Stimulated activated CD8-positive, alpha-beta memory T cell treated with anti-CD3 and anti-CD28 coated beads, Interleukin-15, amount 100 ng/mL, for 1 hour (primary cell): ENCODE data around the gene DICER1.

Experiments
- DNase-seq: peaks from one replicate; pipeline ENCODE4 v3.0.0-alpha.2; 2020; ENCODE audit warnings: low read depth

DICER1 gene

DNA sequence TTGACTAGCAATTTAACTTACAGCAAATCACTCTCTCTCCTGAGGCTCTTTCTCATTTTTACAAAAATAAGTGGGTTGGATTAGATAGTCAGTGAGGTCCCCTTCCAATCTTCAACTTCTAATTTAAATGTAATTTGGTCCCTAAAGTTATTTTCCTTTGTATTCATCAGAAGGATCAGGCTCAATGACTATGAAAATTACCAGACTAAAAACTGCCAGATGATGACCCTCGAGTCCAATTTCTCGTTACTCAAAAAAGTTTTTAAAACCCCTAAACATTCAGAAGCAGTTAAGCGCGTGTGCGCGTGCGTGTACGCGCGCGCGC, 34.7 kb downstream of the DICER1 start:
- no peak for DNase-seq

DNA sequence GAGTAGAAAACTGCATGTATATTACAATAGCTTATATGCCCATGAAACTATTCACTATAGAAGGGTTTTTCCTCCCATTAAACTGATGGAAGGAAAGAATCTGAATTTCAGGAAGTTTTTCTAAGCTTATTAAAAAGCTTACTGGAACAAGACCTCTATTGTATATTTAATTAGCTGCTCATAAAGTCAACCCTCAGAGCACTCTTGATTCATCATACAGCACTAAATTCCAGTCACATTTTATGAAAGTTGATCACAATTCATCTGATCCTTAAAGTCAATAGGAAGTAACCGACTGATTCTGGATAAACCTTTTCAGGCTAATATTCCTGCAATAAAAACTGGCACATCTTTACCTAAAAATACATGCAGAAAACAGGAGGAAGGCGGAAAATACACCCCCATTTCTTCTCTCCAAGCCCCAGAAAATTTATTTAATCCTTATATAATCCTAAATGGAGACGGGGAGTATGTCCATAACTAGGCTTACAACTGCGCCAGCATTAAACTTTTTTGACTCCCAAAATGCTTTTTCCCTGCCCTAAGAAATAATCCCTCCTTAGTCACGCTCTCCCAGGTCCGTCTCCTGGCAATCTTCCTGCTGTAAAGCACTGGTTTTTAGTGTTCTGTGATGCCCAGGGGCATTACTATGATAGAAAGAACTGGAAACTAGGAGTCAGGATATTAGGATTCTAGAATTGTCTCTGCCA, 35.3 kb downstream of the DICER1 start:
- DNase-seq, result no peak

DNA sequence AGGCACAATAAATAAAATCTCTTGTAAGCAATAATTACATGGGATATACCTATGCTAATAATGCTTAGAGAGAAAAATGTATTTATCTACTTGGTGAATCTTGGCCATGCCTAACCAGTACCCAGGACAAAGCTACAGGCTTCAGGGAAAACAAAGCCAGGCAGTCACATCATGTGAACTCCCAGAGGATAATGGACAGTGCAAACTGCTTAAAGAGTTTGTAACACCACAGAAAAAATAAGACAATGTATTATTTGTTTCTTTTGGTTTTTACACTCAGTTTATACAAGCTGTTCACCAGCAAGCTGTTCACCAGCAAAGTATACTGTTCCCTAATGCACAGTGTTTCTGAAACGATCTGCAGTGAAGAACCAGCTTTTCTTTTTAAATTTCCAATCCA, 38.0 kb downstream of the DICER1 start:
- DNase-seq, result no peak

GRCh38 chr14:95117937-95118721, 39.2 kb downstream of the DICER1 start:
- no peak for DNase-seq

- DNase-seq, result no peak
Measured at GRCh38 chr14:95113476-95113875, 43.9 kb downstream of the DICER1 start.

DNA sequence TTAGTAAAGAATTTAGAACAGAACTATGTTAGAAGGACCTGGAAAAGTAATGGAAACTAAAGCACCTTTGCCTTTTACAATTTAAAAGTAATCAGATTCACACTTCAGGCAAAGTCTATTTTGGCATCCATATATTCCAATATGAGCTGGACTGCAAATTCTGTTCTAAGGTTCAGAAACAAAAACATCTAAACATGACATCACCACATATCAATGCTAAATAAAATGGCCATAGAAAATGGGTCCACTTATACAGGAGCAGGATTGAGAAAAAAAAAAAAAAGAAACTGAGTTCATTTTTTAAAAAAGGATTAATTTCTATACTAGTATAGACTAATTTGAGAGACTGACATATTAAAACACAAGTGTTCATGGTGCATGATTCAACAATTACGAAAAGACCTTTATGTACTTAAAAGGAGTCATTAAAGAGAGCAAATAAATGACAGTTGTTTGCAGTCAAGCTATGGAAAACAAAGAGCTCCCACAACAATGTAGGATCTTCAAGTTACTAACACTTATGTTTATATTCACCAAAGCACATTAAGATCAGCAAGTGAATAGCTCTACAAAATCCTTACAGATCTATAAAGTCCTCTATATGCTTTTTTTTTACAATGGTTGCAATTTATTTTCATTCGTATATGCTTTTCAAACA, 45.7 kb downstream of the DICER1 start:
- no peak for DNase-seq

- no peak for DNase-seq
Measured at GRCh38 chr14:95110178-95110577, 47.2 kb downstream of the DICER1 start.

DNA sequence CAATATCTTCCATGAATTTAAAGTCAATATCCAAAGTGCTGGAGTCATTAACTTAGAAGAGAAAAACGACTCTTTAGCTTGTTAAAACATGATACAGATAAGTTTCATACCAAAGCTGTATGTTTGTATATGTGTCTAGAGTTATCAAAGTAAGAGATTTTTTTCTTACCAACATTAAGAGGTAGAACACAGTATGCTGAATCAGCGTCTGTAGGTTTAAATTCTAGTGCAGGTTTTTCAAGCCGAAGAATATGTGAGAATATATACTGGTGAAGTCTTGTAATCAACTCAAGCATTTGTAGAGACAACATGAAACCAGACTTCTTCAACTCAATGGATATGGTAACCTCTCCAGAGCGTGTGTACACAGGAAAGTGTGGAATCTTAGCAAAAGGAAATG, 49.6 kb downstream of the DICER1 start:
- no peak for DNase-seq

DNA sequence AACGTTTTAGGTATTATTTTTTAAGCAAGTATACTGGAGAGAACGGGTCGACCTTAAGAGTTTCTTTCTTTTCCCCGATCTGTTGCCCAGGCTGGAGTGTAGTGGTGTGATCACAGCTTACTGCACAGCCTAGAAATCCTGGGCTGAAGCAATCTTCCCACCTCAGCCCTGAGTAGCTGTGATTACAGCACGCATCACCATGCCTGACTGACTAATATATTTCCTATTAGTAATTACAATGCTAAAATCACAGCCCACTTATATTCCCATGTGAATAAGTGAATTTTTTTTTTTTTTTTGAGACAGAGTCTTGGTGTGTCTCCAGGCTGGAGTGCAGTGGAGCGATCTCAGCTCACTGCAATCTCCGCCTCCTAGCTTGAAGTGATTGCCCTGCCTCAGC, 50.4 kb downstream of the DICER1 start:
- no peak for DNase-seq

GRCh38 chr14:95104911-95105310, 52.4 kb downstream of the DICER1 start:
- DNase-seq, result no peak

GRCh38 chr14:95102680-95103044, 54.7 kb downstream of the DICER1 start:
- DNase-seq, result no peak

GRCh38 chr14:95101736-95102679, 55.3 kb downstream of the DICER1 start:
- no peak for DNase-seq

DNA sequence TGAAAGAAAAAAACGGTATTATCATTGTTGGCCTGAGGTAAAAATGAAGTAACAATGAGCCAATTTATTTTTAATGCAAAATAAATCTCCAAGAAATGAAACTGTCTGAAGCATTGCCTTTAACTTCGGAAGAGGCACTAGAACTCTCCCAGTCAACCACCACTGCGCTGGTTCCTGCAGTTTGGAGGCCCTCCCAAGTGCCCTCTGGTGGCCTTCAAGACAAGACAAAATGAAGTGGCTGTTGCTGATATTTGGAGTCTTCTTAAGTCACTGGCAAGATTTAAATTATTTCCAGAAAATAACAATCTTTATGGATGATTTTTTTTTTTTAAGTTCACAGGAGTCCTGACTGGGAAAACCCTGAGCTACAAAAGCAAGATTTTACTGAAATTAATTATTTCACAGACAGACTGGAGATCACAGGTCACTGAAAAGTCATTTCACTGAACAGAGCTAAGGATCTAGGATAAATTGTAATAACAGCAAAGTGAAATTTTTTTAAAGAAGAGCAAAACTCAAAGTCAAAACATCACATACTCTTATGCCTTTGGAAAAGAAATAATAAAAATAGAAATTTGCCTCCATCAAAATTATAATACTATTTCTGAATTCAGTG, 58.2 kb downstream of the DICER1 start:
- DNase-seq, result no peak

DNA sequence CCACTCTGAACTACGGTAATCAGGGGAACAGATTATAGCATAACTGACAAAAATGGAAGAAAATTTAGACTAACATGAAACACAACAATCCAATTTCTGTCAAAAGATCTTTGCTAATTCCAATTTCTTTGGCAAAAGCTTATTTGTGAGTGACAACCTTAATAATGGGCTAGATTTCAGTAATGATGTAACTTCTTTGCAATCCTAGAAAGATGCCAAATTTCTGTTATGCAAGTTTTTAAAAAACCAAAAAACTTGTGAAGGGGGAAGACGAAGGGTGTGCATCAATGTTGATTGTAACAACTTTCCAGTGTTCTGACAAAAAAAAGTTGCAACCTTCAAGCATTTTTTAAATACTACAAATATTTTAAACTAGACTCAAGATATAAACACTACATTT, 59.9 kb downstream of the DICER1 start:
- no peak for DNase-seq

DNA sequence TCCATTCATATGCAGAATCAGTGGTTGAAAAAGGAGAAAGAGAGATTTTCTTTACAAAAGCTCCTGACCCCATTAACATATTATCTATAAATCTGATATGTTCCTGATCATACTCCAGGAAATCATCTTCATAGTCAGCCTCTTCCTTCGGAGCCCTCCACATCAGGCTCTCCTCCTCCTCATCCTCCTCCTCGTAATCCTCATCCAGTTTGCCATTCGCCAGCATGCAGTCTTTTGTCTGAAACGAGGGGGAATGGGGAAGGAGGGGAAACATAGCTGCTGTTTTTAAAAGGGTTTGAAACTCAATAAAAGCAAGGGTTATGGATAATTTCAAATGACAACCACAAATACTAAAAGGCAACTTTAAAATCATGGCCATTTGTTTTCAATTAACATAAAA, 60.9 kb downstream of the DICER1 start:
- DNase-seq, result no peak

DNA sequence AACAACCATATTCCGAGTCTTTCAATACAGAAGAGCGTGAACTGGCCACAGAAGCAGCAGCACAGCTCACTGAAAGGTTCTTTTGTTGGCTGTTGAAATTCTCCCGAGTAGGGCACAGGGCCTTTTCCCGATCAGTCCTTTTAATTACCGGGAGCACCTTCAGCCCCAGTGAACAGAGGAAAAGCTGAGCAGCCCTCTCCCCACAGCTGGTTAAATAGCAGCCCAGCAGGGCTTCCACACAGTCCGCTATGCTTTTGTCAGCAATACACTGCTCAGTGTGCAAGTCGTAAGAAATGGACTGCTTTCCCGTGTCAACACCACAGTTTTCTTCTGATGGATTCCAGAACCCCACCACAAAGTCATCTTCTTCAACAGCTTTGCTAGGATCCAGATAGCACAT, 61.3 kb downstream of the DICER1 start:
- DNase-seq, result no peak

DNA sequence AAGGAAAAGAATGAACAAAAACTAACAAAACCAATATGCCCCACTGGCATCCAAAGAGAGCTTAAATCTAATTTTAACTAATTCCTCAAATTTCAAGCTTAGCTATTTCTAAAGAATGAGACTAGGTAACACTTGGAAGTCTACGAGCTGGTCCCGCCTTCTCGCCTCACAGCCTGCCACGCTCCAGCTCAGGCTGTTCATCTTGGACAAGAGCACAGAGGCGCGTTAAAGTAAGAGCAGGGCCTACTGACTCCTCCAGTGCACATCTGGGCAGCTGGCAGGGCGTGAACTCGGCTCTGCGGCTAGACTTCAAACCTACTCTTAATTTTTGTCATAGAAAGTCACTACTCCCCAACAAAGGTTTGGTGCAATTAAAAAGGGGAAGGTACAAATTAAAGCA, 64.6 kb downstream of the DICER1 start:
- DNase-seq, result no peak

GRCh38 chr14:95091581-95091980, 65.7 kb downstream of the DICER1 start:
- no peak for DNase-seq

DNA sequence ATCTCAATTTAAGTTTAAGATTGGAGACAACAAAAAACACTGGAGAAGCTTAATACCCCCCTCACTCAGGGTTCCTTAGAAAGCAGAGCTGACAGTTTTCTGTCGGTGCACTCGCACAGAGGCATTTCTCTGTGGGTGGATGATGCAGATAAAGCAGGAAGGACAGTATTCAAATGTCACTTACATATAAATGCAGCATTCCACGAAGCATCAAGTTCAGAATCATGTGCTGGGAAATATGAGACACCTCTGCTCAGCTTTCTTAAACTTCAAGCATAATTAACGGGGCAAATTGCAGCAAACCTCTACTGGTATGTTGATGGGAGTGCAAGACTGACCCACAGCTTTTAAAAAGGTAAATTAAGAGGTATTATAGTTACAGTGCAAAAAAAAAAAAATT, 68.7 kb downstream of the DICER1 start:
- DNase-seq, result no peak

DNA sequence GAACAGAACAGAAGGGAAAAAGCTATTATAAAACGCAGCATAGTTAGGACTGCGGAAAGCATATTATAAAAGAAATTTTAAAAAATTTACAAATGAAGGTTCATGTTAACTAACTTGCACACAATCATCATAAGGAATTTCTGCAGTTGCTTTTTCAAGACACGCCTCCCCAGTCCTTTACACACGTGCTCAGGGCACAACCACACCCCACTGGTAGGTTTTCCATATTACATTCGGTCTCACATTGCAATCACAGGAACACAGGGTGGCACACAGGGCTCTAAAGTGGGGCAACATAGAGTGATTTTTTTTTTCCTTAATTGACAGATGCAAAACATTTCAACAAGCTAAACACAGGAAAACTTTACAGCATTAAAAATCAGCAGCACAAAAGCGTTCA, 69.7 kb downstream of the DICER1 start:
- no peak for DNase-seq

DNA sequence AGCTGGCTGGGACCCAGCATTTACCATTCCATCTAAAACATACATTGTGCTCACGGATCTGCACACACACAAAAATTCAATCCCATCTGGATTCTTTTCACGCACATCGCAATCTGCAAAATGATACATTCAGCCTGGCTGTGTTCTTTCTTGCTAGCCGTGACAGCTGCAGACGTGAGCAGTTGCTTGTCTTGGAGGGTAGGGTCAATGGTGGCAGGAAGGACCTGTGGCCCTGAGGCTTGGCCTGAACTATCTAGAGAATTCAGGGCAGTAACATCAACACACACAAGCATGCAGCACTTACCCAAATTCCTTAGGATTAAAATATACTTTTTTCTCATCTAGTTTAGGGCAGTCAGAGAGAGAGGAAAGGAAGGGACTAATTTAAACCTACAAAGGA, 72.0 kb downstream of the DICER1 start:
- DNase-seq, result no peak

GRCh38 chr14:95078867-95079266, 78.5 kb downstream of the DICER1 start:
- DNase-seq, result no peak
